WTC11 (cell line): Measurements from ENCODE around the gene NAALAD2.

Source experiments
- CTCF ChIP-seq: fragments of 200-600 bp; IDR thresholded peaks from 2 replicates; pipeline ENCODE4 v1.8.0; 2022; ENCODE audit warnings: antibody characterized with exemption
- E2F1 ChIP-seq: sonication (generic); formaldehyde crosslinking; IDR thresholded peaks from 2 replicates; pipeline ENCODE4 v1.8.0; 2022; ENCODE audit warnings: mild to moderate bottlenecking, missing genetic modification reagents
- ZNF219 ChIP-seq: sonication (generic); formaldehyde crosslinking; IDR thresholded peaks from 2 replicates; pipeline ENCODE4 v1.8.0; 2023; ENCODE audit warnings: missing genetic modification reagents, mild to moderate bottlenecking, borderline replicate concordance
- ZNF532 ChIP-seq: fragments of 250-450 bp; sonication (Bioruptor Pico); IDR thresholded peaks from 2 replicates; pipeline ENCODE4 v1.9.0; 2021; ENCODE audit warnings: mild to moderate bottlenecking, borderline replicate concordance

DNA sequence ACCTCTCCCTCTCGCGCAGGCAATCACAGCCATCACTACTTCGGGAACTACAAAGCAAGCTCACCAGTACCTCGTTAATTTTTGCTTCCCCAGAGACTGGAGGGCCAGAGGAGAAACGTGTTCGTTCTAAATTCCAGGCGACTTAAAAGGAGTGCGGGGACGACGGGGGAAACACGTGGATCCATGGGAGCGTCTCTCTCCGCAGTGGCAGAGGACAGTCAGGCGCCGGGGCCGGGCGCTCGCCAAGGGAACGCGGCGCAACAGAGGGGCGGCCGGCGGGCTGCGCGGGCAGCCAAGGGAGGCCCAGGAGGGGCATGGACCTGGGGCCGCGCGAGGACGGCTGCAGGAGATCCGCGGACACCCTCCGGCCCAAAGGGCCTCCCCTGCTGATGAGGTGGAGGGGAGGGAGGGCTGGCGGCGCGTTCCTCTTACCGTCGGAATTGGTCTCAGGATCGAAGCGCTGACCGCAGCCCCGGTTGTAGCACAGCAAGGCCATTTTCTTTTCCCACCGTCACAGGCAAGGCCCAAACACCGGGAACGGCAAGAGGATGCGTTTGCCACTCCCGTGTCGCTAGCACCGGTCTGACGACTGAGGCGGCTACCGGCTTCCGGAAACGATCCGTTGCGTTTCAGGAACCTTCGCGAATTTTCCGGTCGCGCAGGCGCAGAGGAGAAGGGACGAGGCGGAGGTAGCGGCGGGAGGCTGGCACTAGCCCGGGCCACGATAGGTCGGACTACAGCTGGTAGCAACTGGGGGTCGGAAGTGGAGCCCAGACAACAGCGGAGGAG, 88.2 kb downstream of the NAALAD2 start, which contains the start of gene CHORDC1:
- TF ChIP-seq ZNF219 (CRISPR knock-in tag), result no peak
- no peak for TF ChIP-seq ZNF532
- no peak for TF ChIP-seq E2F1 (CRISPR knock-in tag)
- no peak for TF ChIP-seq CTCF
